ENCODE measurements around the gene CANT1. TPM values are rescaled to one million over a fixed set of nuclear protein-coding genes. Genes with fewer than 3 reads are reported as not detected.

CANT1 gene
- total and polyA plus RNA-seq, 9 of the 15 experiments (the other 6 are each of a cell fraction or from before 2014, with no cell fraction given) = 2.7 to 66.4 (median 22.5) TPM

DNA sequence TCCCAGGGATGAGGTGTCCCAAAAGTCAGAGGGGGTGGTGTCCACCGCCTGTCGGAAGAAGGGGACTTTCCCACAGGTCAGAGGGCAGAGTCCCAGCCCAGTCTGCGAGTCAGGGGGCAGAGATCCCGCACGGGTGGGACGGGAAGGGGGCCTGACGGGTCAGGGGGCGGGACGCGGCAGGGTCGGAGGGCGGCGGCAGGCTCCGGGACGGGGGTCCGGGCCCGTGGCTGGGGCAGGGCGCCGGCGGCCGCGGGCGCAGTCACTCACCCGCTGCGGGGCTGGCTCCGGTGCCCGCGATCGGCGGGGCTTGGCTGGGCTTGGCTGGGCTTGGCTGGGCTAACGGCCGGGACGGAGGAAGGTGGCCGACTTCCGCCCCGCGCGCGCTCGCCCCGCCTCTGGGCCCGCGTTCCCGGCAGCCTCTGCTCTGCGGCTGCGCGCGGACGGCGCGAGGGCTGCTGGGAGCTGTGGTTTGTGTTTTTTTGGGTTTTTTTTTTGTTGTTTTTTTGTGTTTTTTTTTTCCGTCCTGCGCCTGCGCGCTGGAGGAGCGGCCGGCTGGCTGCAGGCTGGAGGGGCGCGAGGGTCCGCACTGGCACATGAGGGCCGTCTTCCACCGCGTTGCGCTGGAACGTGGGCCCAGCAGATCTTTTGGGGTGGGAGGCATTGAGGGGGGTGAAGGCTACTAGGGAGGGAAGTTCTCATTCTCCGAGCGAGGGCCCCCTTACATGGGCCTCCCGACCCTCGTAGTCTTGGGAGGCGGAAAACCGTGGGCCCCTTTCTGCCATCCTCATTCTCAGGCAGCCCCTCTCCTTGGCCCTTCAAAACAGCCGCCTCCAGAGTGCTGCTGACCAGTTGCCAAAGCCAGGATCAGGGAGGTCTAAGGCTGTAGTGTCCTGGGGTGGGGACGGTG, at the start of gene CANT1 (continued):
- TF ChIP-seq ZBTB40 (IDR thresholded peaks at IDR 0.05) (peak; percentile 63; the same call in 1 of the 2 replicates), ZBTB40 (CRISPR knock-in tag; IDR thresholded peaks at IDR 0.05) (no peak), ZNF696 (CRISPR knock-in tag; conservative IDR thresholded peaks at IDR 0.05) (no peak), XRCC5 (IDR thresholded peaks at IDR 0.05; ENCODE audit: low read depth, low read length) (0 out of 2 replicates have a peak, but pooled peaks have one; percentile 32), THRB (CRISPR knock-in tag; conservative IDR thresholded peaks at IDR 0.05) (no peak), ZNF282 (CRISPR knock-in tag; IDR thresholded peaks at IDR 0.05) (no peak), HMG20A (CRISPR knock-in tag; conservative IDR thresholded peaks at IDR 0.05) (no peak), ZFP1 (CRISPR knock-in tag; IDR thresholded peaks at IDR 0.05) (no peak)
- TF ChIP-seq, protein P1, sequence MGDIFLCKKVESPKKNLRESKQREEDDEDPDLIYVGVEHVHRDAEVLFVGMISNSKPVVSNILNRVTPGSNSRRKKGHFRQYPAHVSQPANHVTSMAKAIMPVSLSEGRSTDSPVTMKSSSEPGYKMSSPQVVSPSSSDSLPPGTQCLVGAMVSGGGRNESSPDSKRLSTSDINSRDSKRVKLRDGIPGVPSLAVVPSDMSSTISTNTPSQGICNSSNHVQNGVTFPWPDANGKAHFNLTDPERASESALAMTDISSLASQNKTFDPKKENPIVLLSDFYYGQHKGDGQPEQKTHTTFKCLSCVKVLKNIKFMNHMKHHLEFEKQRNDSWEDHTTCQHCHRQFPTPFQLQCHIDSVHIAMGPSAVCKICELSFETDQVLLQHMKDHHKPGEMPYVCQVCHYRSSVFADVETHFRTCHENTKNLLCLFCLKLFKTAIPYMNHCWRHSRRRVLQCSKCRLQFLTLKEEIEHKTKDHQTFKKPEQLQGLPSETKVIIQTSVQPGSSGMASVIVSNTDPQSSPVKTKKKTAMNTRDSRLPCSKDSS (IDR thresholded peaks at IDR 0.05; ENCODE audit: low read depth, partially characterized antibody) = no peak
